ENCODE measurements around the gene ASPG.

GRCh38 chr14:104044016-104044415, 41.5 kb upstream of the ASPG start:
- TF ChIP-seq REST (IDR thresholded peaks at IDR 0.05; ENCODE audit: insufficient read depth in 1 of 2, low read depth in 2 of 2, low read length in 1 of 2) (no peak), CTCF (IDR thresholded peaks at IDR 0.05) (no peak)

Data from Panc1 (cell line).